ENCODE data around the gene PLEKHM1. TPM values are rescaled to one million over a fixed set of nuclear protein-coding genes. Genes with fewer than 3 reads are reported as not detected.
A peak's percentile ranks its signal among the peaks of the same experiment; 100 is the strongest.
"Not testable (repeated sequence)": the region's sequence is repeated elsewhere in the genome, so short reads cannot be mapped to it uniquely, and the experiment has no call there.

Gene PLEKHM1
- total RNA-seq (2016; rRNA removed; fragmentation: Illumina TruSeq; extraction: Trizol) (7.1 and 7.6 TPM in 2 replicates), polyA plus RNA-seq (2011; rRNA removed) (13.5 and 14.6 TPM in 2 replicates), polyA minus RNA-seq (2011; rRNA and poly(A)+ RNA removed; ENCODE audit: low replicate concordance) (64.3 and 116 TPM in 2 replicates), Bru-seq, nascent RNA (percentile 61 among the genes with signal in this experiment), BruChase-seq, experiment 1, labeled RNA remaining after a 6-hour chase (percentile 63 among the genes with signal in this experiment), BruChase-seq, experiment 2, labeled RNA remaining after a 2-hour chase (percentile 64 among the genes with signal in this experiment)
- 48.6 and 52.8 TPM in 2 replicates for total RNA-seq (2016; cell fraction: cytosol; rRNA removed; fragmentation: Illumina TruSeq; extraction: Trizol; ENCODE audit: low read depth)
- total RNA-seq (2016; cell fraction: insoluble cytoplasmic fraction; rRNA removed; fragmentation: Illumina TruSeq; extraction: Trizol), result 6.8 and 8.8 TPM in 2 replicates
- 15.5 and 18.1 TPM in 2 replicates for total RNA-seq (2016; cell fraction: membrane; rRNA removed; fragmentation: Illumina TruSeq; extraction: Trizol)
- 8.8 and 9.0 TPM in 2 replicates for total RNA-seq (2016; cell fraction: nucleus; rRNA removed; fragmentation: Illumina TruSeq; extraction: Trizol)
- 5.3 and 7.9 TPM in 2 replicates for polyA plus RNA-seq (2011; cell fraction: cytosol; rRNA removed)
- polyA plus RNA-seq (2011; cell fraction: nucleus; rRNA removed), result 24.7 and 25.8 TPM in 2 replicates
- polyA plus RNA-seq (2012), result 5.7 and 11.4 TPM in 2 replicates
- 0.94 and 1.7 TPM in 2 replicates for polyA plus RNA-seq (2016; cell fraction: cytosol; fragmentation: Illumina TruSeq; extraction: Trizol; ENCODE audit: low read depth)
- polyA plus RNA-seq (2016; cell fraction: insoluble cytoplasmic fraction; fragmentation: Illumina TruSeq; extraction: Trizol; ENCODE audit: low read depth), result 4.7 and 7.1 TPM in 2 replicates
- polyA plus RNA-seq (2016; cell fraction: membrane; fragmentation: Illumina TruSeq; extraction: Trizol; ENCODE audit: low read depth), result 3.2 and 3.4 TPM in 2 replicates
- 12.1 and 12.9 TPM in 2 replicates for polyA plus RNA-seq (2016; cell fraction: nucleus; fragmentation: Illumina TruSeq; extraction: Trizol; ENCODE audit: insufficient read depth, low read depth)
- polyA minus RNA-seq (2011; cell fraction: cytosol; rRNA and poly(A)+ RNA removed), result 15.4 and 23.1 TPM in 2 replicates
- 22.1 and 31.3 TPM in 2 replicates for polyA minus RNA-seq (2011; cell fraction: nucleus; rRNA and poly(A)+ RNA removed)
- long read RNA-seq, experiment 1, partial matches to known transcripts, result 0 of 3 reads
- long read RNA-seq, experiment 1, other reads (novel, unspliced or antisense), result 3 of 3 reads
- long read RNA-seq, experiment 2, full-length matches to known transcripts, result 12 of 39 reads
- long read RNA-seq, experiment 2, partial matches to known transcripts, result 7 of 39 reads
- long read RNA-seq, experiment 2, other reads (novel, unspliced or antisense), result 20 of 39 reads

DNA sequence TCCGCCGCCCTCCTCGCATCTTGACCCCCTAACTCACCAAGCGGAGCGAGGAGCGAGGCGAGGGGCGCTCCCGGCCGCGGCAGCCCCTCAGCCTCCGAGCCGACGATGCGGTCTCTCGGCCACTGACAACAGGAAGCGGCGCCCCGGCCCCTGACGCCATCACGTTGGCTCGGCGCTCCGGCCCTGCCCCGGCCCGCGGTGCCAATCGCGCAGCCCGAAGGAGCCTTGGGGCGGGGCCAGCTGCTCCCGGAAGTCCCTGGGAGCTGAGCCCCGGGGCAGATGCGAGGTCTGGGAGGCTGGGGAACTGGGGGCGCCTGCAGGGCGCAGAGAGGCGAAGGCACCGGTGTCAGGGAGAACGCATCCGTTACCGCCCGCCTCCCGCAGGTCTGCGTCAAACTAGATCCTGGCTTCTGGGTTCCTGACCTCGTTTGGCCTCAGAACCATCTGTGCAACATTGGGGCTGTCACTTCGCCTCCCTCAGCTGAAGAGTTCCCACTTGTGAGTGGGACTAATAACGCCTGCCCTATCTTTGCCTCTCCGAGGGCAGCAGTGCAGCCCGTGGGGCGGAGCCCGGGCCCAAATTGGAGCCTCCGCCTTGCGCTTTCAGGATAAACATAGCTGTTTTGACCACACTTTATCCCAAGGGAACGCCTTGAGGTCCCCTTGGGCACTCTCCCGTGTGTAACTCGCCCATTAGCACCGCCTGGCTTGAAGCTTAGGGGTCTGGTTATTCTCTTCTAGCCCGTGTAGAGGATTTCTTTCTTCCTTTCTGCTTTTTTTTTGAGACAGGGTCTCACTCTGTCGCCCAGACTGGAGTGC lies at the start of gene PLEKHM1:
Gene PLEKHM1 (minus strand): TSS at position 107 of the 819 bp plus-strand sequence. CDS start 8,237 bp downstream, outside the sequence.
- in situ Hi-C loops (cut with HindIII; ENCODE audit: extremely low pct_ligation_motif_present, low pct_unique_long_range_greater_than_20kb); H4K20me1 ChIP-seq (ENCODE audit: insufficient read depth, low read length); H3K36me3 ChIP-seq (replicated peaks in 1 of 2; ENCODE audit: control insufficient read depth in 1 of 2, insufficient read depth in 2 of 2, low read length in 2 of 2); CTCF ChIA-PET (ENCODE audit: low intra/inter-chr PET ratio, low total read pairs); H3K9me3 ChIP-seq (ENCODE audit: low read length); intact Hi-C loops (cut with micrococcal nuclease; ENCODE audit: unreplicated experiment); H3K79me2 ChIP-seq (ENCODE audit: insufficient read depth, low read length); H3K27me3 ChIP-seq (ENCODE audit: control insufficient read depth in 1 of 2, insufficient read depth in 2 of 2, low read length in 2 of 2); TF ChIP-seq SP1 (IDR thresholded peaks at IDR 0.05): not testable (repeated sequence)
- DNase-seq (ENCODE audit: low spot score) (peak; percentile 70), ATAC-seq (peak; percentile 96), FAIRE-seq (peak; percentile 64)
- H3K4me3 ChIP-seq (replicated peaks in 1 of 3; ENCODE audit: insufficient read depth in 1 of 3, low read depth in 2 of 3, low read length in 3 of 3), result peak within 1 kb of the TSS; percentile 75 to 87 (median 80); a peak in 5 of 6 replicates
- TSS peak; percentile 92 for BruUV-seq (replicated peaks)
- H2AFZ ChIP-seq (ENCODE audit: low read length), result peak within 1 kb of the TSS; percentile 42
- H3K4me1 ChIP-seq (ENCODE audit: insufficient read depth, low read length), result peaks cover 23% of the 10 kb centered on the region
- H3K27ac ChIP-seq (ENCODE audit: extremely low read length, insufficient read depth, low read length), result peak within 1 kb of the TSS; percentile 73
- H3K9ac ChIP-seq (ENCODE audit: insufficient read depth, low read depth, low read length), result peak within 1 kb of the TSS; percentile 75
- POLR2A ChIA-PET, result interaction anchor here (1.0 kb wide), 1 partner anchor 59 kb away, joined by 4 read pairs; no protein-coding TSS in a partner anchor
- whole genome bisulfite sequencing (ENCODE audit: low lambda C conversion rate), result 0% methylated on average over 10 of the region's 59 CpGs
- peak within 1 kb of the TSS; percentile 96 for H3K4me2 ChIP-seq (ENCODE audit: low read depth, low read length)
- TF ChIP-seq ISL2 (CRISPR knock-in tag; IDR thresholded peaks at IDR 0.05) (0 out of 2 replicates have a peak, but pooled peaks have one; percentile 35), NFYC (CRISPR knock-in tag; IDR thresholded peaks at IDR 0.05) (peak; percentile 71), RXRA (CRISPR knock-in tag; IDR thresholded peaks at IDR 0.05) (peak; percentile 53; the same call in 1 of the 2 replicates), POLR2A (IDR thresholded peaks at IDR 0.05; ENCODE audit: insufficient read depth in 1 of 2, low read depth in 2 of 2, low read length in 2 of 2) (peak in 1 of 2 experiments; percentile 68; a peak in 2 of 4 replicates), HOXA5 (CRISPR knock-in tag; IDR thresholded peaks at IDR 0.05) (0 out of 2 replicates have a peak, but pooled peaks have one; percentile 39), SP1 (CRISPR knock-in tag; IDR thresholded peaks at IDR 0.05) (peak; percentile 59), NR2C2 (CRISPR knock-in tag; IDR thresholded peaks at IDR 0.05; ENCODE audit: borderline replicate concordance) (peak; percentile 37; the same call in 1 of the 2 replicates), FOXK1 (CRISPR knock-in tag; IDR thresholded peaks at IDR 0.05; ENCODE audit: borderline replicate concordance, low read depth) (peak; percentile 65; the same call in 1 of the 2 replicates), SALL1 (CRISPR knock-in tag; IDR thresholded peaks at IDR 0.05) (peak; percentile 51)
- TF ChIP-seq, protein P1, sequence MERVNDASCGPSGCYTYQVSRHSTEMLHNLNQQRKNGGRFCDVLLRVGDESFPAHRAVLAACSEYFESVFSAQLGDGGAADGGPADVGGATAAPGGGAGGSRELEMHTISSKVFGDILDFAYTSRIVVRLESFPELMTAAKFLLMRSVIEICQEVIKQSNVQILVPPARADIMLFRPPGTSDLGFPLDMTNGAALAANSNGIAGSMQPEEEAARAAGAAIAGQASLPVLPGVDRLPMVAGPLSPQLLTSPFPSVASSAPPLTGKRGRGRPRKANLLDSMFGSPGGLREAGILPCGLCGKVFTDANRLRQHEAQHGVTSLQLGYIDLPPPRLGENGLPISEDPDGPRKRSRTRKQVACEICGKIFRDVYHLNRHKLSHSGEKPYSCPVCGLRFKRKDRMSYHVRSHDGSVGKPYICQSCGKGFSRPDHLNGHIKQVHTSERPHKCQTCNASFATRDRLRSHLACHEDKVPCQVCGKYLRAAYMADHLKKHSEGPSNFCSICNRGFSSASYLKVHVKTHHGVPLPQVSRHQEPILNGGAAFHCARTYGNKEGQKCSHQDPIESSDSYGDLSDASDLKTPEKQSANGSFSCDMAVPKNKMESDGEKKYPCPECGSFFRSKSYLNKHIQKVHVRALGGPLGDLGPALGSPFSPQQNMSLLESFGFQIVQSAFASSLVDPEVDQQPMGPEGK (CRISPR knock-in tag; IDR thresholded peaks at IDR 0.05), result peak; percentile 12; the same call in 1 of the 2 replicates
- TF ChIP-seq, protein P2, sequence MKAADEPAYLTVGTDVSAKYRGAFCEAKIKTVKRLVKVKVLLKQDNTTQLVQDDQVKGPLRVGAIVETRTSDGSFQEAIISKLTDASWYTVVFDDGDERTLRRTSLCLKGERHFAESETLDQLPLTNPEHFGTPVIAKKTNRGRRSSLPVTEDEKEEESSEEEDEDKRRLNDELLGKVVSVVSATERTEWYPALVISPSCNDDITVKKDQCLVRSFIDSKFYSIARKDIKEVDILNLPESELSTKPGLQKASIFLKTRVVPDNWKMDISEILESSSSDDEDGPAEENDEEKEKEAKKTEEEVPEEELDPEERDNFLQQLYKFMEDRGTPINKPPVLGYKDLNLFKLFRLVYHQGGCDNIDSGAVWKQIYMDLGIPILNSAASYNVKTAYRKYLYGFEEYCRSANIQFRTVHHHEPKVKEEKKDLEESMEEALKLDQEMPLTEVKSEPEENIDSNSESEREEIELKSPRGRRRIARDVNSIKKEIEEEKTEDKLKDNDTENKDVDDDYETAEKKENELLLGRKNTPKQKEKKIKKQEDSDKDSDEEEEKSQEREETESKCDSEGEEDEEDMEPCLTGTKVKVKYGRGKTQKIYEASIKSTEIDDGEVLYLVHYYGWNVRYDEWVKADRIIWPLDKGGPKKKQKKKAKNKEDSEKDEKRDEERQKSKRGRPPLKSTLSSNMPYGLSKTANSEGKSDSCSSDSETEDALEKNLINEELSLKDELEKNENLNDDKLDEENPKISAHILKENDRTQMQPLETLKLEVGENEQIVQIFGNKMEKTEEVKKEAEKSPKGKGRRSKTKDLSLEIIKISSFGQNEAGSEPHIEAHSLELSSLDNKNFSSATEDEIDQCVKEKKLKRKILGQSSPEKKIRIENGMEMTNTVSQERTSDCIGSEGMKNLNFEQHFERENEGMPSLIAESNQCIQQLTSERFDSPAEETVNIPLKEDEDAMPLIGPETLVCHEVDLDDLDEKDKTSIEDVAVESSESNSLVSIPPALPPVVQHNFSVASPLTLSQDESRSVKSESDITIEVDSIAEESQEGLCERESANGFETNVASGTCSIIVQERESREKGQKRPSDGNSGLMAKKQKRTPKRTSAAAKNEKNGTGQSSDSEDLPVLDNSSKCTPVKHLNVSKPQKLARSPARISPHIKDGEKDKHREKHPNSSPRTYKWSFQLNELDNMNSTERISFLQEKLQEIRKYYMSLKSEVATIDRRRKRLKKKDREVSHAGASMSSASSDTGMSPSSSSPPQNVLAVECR (CRISPR knock-in tag; IDR thresholded peaks at IDR 0.05; ENCODE audit: borderline replicate concordance), result peak; percentile 90
